AG09319 (cell line): ENCODE data around the gene KIR2DL3.
"Not testable (repeated sequence)": the region's sequence is repeated elsewhere in the genome, so short reads cannot be mapped to it uniquely, and the experiment has no call there.

Experiments used
- DNase-seq: peaks from one replicate; pipeline ENCODE4 v3.0.0-alpha.2; 2010; ENCODE audit warnings: low read depth; ENCODE audit errors: extremely low read depth
- TF ChIP-seq, protein P1 (sequence below): IDR thresholded peaks from 2 replicates; pipeline ENCODE4 v1.5.1; 2011; ENCODE audit warnings: low read depth, mild to moderate bottlenecking, inconsistent platforms, low read length, moderate library complexity

The KIR2DL3 gene

GRCh38 chr19:54707962-54708361 lies 30.4 kb upstream of the KIR2DL3 start:
- no peak for DNase-seq
- TF ChIP-seq, protein P1, sequence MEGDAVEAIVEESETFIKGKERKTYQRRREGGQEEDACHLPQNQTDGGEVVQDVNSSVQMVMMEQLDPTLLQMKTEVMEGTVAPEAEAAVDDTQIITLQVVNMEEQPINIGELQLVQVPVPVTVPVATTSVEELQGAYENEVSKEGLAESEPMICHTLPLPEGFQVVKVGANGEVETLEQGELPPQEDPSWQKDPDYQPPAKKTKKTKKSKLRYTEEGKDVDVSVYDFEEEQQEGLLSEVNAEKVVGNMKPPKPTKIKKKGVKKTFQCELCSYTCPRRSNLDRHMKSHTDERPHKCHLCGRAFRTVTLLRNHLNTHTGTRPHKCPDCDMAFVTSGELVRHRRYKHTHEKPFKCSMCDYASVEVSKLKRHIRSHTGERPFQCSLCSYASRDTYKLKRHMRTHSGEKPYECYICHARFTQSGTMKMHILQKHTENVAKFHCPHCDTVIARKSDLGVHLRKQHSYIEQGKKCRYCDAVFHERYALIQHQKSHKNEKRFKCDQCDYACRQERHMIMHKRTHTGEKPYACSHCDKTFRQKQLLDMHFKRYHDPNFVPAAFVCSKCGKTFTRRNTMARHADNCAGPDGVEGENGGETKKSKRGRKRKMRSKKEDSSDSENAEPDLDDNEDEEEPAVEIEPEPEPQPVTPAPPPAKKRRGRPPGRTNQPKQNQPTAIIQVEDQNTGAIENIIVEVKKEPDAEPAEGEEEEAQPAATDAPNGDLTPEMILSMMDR = no peak

DNA sequence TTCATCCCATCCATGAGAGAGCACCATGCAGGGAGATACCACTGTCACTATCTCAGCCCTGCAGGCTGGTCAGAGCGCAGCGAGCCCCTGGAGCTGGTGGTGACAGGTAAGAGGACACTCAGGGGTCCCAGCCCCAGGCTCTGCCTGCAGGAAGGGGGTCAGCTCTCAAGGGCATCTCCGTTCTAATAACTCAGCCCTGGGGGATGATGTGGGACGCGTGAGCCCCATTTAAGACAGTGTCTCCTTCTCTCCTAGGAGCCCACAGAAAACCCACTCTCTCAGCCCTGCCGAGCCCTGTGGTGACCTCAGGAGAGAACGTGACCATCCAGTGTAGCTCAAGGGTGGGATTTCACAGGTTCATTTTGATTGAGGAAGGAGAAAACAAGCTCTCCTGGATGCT lies 29.5 kb upstream of the KIR2DL3 start:
- TF ChIP-seq, protein P1 = no peak
- DNase-seq = no peak

- TF ChIP-seq, protein P1 = no peak
- DNase-seq = no peak
Measured at GRCh38 chr19:54709212-54709948, 28.9 kb upstream of the KIR2DL3 start.

- not testable (repeated sequence) for DNase-seq
Measured at GRCh38 chr19:54709956-54710355, 28.4 kb upstream of the KIR2DL3 start.

GRCh38 chr19:54724142-54724541 lies 14.2 kb upstream of the KIR2DL3 start, which contains the start of gene KIR3DL3:
TSS of gene KIR3DL3 (plus strand) at chr19:54724442. CDS start at chr19:54724497, 55 bp downstream.
- no peak for DNase-seq
- TF ChIP-seq, protein P1 = no peak

GRCh38 chr19:54724644-54725043 lies 13.7 kb upstream of the KIR2DL3 start:
- TF ChIP-seq, protein P1 = no peak
- DNase-seq = no peak

DNA sequence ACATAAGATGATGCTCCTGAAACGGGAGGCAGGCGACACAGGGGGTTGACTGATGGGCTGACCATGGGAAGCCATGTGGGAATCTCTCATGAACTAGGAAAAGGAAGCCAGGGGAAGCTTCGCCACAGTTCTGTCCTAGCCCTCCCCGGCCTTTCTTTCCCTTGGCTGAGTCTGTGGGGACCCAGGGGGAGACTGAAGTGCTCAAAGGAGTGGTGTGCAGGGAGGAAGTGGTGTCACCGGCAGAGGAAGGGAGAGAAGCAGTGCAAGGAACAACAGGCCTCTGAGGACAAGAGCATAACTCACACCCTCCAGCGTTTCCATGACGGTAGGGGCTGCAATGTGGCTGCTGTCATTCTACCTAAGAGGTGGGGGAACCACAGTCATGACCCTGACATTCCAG lies 13.0 kb upstream of the KIR2DL3 start:
- TF ChIP-seq, protein P1 = no peak
- no peak for DNase-seq

- TF ChIP-seq, protein P1 = no peak
- no peak for DNase-seq
Measured at GRCh38 chr19:54727562-54727961, 10.8 kb upstream of the KIR2DL3 start.
